ENCODE results near the gene MSH2.
"Not testable (repeated sequence)": the region's sequence is repeated elsewhere in the genome, so short reads cannot be mapped to it uniquely, and the experiment has no call there.

MSH2 gene

GRCh38 chr2:47485751-47486300 is 82.9 kb downstream of the MSH2 start:
- no peak for DNase-seq

DNA sequence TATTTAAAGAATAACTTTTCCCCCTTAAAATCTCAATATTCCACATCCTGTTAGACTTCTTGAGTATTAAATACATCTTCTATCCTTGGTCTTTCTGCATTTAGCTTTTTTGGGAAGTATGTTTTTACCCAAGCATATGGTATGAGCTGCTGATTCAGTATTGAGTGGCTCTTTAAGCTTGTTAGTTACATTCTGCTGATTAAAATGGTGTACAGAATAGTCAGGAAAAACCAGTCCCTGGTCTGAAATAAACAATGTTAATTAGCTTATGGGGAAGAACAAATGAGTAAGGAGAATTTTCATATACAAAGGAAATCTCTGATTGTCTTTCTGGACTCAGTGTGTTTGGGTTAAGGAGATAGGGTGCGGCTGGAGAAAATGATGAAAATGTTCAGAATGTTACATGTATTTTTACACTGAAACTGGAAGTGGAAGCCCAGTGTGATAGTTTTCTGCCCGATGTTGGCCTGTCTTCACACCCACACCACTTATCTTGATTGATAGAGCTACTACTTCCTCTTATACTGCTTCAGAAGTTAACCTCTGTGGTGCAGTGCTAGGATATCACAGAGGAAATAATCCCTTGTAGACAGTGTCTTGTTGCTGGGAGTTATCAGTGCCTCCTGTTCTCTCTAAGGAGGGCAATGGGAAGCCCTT is 84.0 kb downstream of the MSH2 start:
- no peak for DNase-seq

GRCh38 chr2:47487498-47487875 is 84.5 kb downstream of the MSH2 start:
- DNase-seq, result no peak

- no peak for DNase-seq
Measured at GRCh38 chr2:47488870-47489584, 86.1 kb downstream of the MSH2 start.

DNA sequence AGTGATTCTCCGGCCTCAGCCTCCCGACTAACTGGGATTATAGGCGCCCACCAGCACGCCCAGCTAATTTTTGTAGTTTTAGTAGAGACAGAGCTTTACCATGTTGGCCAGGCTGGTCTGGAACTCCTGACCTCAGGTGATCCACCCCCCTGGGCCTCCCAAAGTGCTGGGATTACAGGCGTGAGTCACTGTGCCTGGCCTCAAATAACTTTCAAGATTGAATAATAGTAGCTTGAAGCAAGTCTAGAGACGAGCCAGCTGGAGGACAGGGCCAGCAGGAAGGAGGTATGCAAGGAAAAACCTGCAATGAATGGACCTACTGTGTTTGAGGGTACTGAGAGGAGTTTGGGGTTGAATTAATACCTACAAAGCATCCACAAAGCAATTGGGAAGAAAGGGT is 87.5 kb downstream of the MSH2 start:
- no peak for DNase-seq

DNA sequence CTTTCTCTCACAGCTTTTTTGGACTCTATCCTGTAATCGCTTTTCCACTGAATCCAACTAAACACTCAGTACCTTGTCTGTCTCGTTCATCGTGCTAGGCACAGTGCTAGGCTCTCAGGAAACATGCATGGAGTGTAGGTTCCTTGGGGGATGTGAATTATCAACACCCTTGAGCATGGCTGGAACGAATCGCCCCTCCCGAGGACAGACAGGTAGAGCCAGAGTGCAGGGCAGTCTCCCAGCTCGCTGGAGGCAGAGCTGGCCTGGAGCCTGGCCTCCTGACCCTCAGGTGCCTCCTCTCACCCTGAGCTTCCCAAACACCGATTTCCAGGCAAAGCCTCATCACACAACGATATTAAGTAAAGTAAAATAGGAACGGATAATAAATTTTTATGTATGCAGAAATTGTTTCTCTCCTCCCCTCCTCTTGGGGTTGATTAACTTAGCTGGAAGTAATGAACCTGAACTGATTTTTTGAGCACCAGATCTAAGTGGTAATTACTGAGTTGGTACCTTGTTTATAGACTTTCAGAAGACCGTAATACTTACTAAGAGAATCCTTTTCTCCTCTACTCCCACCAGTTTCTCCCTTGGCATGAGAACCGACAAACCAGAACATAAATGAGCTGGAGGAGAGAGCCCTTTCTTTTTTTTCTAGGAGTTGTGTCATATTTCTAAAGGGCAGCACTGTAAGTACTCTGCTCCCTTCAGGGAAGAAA is 90.5 kb downstream of the MSH2 start:
- DNase-seq, result no peak

- no peak for DNase-seq
Measured at GRCh38 chr2:47494267-47495130, 91.5 kb downstream of the MSH2 start.

DNA sequence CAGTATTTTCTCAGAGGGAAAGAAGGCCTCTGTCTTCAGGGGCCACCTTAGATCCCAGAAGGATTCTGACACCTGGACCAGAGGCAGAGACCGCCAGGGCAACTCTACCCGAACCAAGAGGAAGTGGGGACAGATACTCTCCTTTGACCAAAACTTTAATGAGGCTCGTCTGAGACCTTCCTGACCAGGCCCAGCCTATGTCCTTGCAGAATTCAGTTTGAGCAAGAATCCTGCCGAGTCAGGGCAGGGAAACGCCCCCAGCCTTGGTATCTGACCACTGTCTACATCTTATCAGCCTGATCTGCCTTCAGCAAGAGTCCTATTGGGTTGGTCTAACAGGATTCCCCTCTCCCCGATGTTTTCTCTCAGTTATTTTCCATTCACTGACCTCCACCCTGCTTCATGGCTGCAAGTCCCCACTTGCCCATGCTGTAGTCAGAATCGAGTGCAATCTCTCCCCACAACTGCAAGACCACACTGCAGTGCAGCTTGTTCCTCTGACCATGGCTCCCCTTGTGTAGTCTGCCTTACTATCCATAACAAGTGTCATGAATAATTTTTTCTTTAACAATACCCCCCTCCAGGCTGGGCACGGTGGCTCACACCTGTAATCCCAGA is 95.0 kb downstream of the MSH2 start:
- DNase-seq, result no peak

- DNase-seq, result no peak
Measured at GRCh38 chr2:47499093-47499492, 96.1 kb downstream of the MSH2 start.

- no peak for DNase-seq
Measured at GRCh38 chr2:47499621-47500309, 96.8 kb downstream of the MSH2 start.

GRCh38 chr2:47501374-47502200 is 98.6 kb downstream of the MSH2 start:
- no peak for DNase-seq

DNA sequence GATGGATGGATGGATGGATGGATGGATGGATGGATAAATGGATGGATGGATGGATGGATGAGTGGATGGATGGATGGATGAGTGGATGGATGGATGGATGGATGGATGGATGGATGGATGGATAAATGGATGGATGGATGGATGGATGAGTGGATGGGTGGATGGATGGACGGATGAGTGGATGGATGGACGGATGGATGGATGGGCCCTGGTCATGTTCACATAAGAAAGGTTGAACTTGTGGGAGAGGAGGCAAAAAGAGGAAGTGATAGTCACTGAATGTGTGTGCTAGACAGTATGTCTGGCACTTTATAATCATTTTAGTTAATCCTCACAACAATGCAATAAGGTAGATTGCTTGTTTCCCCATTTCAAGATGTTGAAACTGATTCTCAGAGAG is 99.5 kb downstream of the MSH2 start:
- DNase-seq, result not testable (repeated sequence)

GRCh38 chr2:47503481-47504070 is 100.6 kb downstream of the MSH2 start:
- DNase-seq, result no peak

- no peak for DNase-seq
Measured at GRCh38 chr2:47504174-47504810, 101.3 kb downstream of the MSH2 start.

DNA sequence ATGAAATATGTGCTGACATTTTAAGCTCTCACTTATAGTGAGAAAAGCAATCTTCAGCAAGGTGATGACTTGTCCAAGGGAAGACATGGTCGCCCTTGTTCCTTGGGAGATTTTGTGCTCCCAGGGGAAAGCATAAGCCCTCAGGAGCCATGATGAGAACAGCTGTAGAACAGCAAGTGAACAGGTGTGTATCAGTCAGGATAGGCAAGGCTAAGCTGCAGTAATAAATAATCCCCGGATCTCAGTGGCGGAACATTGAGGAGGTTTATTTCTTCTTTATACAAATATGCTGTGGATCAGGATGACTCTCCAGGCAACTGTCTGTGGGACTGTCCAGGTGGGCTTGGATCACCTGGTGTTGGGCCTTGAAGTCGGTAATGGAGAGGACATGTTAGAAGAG is 103.1 kb downstream of the MSH2 start:
- no peak for DNase-seq

- no peak for DNase-seq
Measured at GRCh38 chr2:47506436-47506835, 103.5 kb downstream of the MSH2 start.

DNA sequence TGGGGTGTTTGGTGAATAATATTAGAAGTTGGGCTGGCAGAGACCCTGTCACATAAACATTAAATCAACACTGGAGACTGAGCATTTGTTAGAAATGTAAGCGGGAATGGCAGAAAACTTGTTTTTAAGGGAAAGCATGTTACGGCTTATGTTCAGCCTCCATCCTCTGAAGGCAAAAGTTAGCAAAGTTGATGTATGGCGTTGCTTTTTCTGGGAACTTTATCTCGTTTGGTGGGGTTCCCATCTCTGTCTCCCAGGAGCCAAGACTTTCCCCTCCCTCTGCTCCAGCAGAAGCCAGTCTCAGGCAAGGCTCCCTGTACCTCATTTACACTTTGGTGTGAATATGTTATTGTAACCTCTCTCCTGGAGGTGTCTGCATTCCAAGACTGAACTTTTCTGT is 105.1 kb downstream of the MSH2 start:
- DNase-seq, result no peak

GRCh38 chr2:47508641-47509040 is 105.7 kb downstream of the MSH2 start:
- DNase-seq, result no peak

DNA sequence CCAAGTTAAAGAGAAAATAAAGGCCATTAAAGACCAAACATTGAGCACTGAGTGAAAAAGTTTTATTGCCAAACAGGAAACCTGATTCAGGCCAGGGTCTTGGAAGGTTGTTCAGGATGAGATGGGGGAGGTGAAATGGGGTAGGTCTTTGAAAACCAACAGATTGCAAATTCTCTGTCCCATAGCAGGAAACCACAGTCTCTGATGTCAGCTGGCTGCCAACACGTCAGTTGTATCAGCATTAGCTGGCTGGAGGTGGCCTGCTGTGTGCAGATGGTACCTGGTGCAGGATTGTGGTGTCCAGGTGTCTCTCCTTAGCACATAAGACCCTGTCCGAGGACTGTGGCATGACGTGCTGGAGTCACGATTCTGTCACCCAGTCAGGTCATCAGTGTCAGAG is 106.3 kb downstream of the MSH2 start:
- DNase-seq, result no peak

GRCh38 chr2:47509821-47510385 is 106.9 kb downstream of the MSH2 start:
- no peak for DNase-seq
